HL-60 (cell line): ENCODE data around the gene B4GALT1.

ENCODE experiments used
- CTCF ChIP-seq: IDR thresholded peaks from one replicate; pipeline ENCODE4 v1.5.1; 2011; ENCODE audit warnings: low read length, control low read depth, inconsistent platforms; ENCODE audit not compliant: insufficient read depth
- GABPA ChIP-seq: IDR thresholded peaks from 2 replicates; pipeline ENCODE4 v1.6.1; 2012; ENCODE audit warnings: low read depth
- POLR2AphosphoS5 ChIP-seq: IDR thresholded peaks from 2 replicates; pipeline ENCODE4 v1.6.1; 2012; ENCODE audit warnings: low read depth
- REST ChIP-seq: IDR thresholded peaks from 2 replicates; pipeline ENCODE4 v1.6.1; 2012; ENCODE audit warnings: low read depth; ENCODE audit not compliant: insufficient replicate concordance
- SPI1 ChIP-seq: IDR thresholded peaks from 2 replicates; pipeline ENCODE4 v1.6.1; 2012; ENCODE audit warnings: low read depth, mild to moderate bottlenecking, borderline replicate concordance

GRCh38 chr9:33135470-33135958 is 31.6 kb downstream of the B4GALT1 start:
- TF ChIP-seq CTCF (no peak), POLR2AphosphoS5 (no peak), REST (no peak), GABPA (no peak), SPI1 (no peak)
